ENCODE measurements around the gene SYTL2.

The SYTL2 gene

DNA sequence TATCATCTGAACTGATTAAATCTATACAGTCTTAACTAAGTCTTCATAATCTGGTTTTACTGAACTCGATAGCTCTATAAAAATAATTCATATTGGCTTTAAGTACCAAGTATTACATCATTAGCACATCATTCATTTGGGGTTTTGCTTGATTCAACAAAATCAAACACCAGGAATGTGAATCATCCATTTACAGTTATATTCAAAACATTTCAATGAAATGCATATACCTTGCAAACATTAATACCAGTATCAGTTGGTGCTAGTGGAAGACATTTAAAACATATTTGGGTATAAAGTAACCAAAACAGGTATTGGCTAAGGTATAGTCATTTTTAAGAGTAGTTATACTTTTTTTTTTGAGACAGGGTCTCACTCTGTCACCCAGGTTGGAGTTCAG, 112.7 kb downstream of the SYTL2 start:
- TF ChIP-seq, protein P1, sequence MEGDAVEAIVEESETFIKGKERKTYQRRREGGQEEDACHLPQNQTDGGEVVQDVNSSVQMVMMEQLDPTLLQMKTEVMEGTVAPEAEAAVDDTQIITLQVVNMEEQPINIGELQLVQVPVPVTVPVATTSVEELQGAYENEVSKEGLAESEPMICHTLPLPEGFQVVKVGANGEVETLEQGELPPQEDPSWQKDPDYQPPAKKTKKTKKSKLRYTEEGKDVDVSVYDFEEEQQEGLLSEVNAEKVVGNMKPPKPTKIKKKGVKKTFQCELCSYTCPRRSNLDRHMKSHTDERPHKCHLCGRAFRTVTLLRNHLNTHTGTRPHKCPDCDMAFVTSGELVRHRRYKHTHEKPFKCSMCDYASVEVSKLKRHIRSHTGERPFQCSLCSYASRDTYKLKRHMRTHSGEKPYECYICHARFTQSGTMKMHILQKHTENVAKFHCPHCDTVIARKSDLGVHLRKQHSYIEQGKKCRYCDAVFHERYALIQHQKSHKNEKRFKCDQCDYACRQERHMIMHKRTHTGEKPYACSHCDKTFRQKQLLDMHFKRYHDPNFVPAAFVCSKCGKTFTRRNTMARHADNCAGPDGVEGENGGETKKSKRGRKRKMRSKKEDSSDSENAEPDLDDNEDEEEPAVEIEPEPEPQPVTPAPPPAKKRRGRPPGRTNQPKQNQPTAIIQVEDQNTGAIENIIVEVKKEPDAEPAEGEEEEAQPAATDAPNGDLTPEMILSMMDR (IDR thresholded peaks at IDR 0.05; ENCODE audit: low read depth, low read length): no peak
- no peak overlapping the region for H3K4me3 ChIP-seq (ENCODE audit: low read depth, low read length)

DNA sequence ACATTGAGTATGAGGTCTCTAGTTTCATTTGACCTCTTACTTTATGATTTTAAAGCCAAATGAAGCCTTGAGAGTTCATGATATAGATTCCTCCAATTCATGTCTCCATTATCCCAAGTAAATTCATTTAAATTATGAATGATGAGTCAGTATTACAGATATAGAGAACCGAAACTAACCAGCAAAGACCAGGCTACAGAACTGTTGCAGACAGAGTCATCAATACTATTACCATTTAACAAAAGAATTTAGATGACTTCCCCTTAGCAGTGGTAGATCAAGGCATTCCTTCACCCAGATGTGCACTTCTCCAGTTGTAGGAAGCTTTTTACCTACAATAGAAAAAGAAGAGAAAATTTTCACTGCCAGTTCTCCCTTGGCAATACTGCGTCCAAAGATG, 113.2 kb downstream of the SYTL2 start:
- no peak overlapping the region for H3K4me3 ChIP-seq (ENCODE audit: low read depth, low read length)
- TF ChIP-seq, protein P1 (IDR thresholded peaks at IDR 0.05; ENCODE audit: low read depth, low read length): no peak

DNA sequence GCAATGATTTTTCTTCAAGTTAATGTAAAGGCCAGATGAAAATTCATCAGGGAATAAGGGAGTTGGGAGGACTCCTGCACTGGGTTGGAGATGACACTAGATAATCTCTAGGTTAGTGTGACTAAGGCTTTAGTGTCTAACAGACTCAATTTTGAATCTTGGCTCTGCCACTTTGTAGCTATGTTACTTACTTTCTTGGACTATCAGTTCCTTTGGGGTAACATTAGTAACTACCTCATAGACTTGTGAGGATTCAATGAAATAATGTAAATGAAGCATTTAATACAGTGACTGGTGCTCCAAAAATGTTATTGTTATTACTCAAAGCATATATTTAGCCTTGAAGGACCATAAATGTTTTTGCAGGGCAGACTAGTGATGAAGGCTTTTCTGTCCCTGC, 115.4 kb downstream of the SYTL2 start:
- H3K4me3 ChIP-seq (ENCODE audit: low read depth, low read length): no peak overlapping the region
- TF ChIP-seq, protein P1 (IDR thresholded peaks at IDR 0.05; ENCODE audit: low read depth, low read length): no peak

DNA sequence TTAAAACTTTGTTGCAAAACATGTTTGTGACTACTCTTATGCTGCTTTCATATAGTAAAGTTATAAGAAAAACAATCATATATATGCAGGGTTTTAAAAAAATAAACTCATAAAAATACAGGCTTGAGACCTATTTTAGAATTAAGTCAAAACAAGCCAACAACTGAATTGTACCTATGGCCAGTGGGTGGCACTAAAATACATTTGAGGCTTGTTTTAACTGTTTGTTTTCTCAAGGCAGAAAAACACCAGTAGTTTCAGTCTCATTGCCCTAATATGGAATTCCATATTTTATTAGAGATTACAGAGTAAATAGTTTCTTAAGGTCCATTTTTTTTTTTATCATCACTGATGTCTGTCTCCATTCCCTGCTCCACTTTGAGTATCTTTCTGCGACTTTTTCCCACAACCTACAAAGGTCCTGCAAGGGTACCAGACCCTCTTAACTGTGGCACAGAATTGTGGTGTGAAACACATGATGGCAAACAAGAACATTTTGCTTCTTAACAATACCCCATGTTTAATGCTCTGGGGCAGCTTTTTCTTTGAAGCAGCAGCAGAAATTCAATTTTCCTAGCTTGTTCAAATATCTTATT, 116.5 kb downstream of the SYTL2 start:
- H3K4me3 ChIP-seq (ENCODE audit: low read depth, low read length): no peak overlapping the region
- TF ChIP-seq, protein P1 (IDR thresholded peaks at IDR 0.05; ENCODE audit: low read depth, low read length): peak; percentile 8; the same call in 1 of the 2 replicates

DNA sequence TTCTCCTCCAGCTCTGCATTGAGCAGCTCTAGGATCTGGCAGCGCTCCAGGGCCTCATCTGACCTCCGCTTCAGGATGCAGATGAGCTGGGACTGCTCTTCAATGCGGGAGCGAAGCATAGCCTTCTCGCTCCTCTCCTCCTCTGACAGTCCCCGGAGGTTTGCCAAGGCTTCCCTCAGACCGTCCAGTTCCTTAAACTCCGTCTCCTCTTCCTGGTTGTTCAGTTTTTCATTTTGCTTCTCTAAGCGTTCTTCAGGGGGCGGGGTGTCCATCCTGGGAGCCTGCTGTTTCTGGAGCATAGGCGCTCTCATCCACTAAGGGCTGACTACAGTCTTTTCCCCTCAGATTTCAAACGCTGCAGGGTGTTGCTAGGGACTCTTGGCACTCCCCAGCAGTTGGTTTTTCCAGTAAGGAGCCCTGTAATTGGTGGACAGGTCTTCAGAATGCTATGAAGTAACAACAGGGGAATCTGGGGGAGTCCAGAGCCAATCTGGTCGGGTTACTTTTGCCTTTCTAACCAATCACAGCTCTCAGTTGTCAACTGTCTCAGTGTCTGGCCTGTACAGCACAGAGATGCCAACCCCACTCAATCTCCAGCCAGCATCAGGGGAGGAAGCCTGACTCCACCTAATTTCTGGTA, 125.0 kb downstream of the SYTL2 start, which contains the start of gene CCDC89:
TSS of gene CCDC89 (minus strand) at position 376 of the 640 bp plus-strand sequence. CDS start at position 311, 65 bp downstream.
- H3K4me3 ChIP-seq (ENCODE audit: low read depth, low read length): peak within 1 kb of the TSS; percentile 70

DNA sequence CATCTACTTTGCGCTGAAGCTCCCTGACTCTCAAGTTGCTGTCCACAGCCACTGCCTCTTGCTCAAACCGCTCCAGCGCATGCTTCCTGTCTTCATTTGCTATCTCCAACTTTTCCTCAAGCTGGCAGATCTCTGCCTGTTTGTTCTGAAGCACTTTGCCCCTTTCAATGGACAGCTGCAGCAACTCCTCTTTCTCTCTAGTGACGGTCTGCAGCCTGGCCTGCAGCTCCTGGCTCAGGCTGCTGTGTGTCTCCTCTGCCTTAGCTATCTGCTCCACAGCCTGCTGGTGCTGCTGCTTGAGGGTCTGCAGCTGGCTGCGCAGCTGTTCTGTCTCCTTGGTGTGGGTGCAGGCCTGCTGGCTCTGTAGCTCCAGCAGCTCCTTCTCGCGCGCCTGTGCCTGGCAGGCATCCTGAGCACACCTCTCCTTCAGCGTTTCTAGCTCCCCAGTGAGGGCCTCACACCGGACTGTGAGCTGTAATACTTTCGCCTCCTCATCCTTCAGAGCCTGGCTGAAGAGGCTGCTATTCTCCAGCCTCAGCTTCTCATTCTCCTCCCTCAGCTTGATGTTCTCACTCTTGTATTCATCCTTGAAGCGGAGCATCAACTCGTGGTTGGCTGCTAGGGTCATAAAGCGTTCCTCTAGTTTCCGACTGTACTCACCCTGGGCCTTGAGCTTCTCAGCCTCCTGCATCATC, 125.7 kb downstream of the SYTL2 start:
- TF ChIP-seq, protein P1 (IDR thresholded peaks at IDR 0.05; ENCODE audit: low read depth, low read length): no peak
- peak overlapping the region; percentile 70 for H3K4me3 ChIP-seq (ENCODE audit: low read depth, low read length)

More for the DNA sequence above, 125.0 kb downstream of the SYTL2 start, which contains the start of gene CCDC89:
- TF ChIP-seq, protein P1 (IDR thresholded peaks at IDR 0.05; ENCODE audit: low read depth, low read length): no peak
